ENCODE results near the gene PRRT2. TPM values are rescaled to one million over a fixed set of nuclear protein-coding genes. Genes with fewer than 3 reads are reported as not detected.

Gene PRRT2
- total RNA-seq, 2 experiments from 2014 or later, result 0.85 to 1.1 TPM

DNA sequence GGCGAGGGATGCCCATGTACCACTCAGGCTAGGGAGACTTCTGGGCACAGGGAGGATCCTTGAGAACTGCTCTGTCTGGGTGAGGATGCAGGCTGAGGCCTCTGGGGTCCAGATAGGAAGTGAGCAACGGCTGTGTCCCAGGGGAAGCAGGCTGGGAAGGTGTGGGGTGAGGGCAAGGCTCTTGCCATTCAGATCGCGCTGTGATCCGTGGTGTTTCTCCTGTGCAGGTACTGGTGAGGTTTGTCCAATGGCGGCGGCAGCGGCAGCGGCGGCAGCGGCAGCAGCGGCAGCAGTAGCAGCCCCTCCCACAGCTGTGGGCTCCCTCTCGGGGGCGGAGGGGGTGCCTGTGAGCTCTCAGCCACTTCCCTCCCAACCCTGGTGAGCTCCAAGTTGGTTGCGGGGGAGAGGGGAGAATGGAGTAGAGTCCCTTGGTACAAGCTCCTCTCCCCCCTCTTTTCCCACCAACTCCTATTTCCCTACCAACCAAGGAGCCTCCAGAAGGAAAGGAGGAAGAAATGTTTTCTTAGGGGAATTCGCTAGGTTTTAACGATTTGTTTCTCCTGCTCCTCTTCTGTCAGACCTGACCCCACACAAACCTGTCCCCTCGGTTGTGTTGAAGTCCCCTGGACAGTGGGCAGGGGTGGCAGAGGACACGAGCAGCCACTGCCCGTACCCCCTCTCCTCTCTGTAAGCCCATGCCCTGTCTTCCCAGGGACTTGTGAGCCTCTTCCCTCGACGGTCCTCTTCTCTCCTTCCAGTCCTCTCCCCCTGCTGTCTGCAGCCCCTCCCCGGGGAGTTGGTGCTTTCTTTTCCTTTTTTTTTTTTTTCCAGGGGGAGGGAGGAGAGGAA, 1.9 kb upstream of the PRRT2 start:
- Mint-ChIP-seq H3K9me3 (ENCODE audit: low read depth) (no peaks in the 10 kb centered on the region), H3K27ac (peak overlapping the region; percentile 87), H3K27me3 (peaks cover 12% of the 10 kb centered on the region), H3K4me3 (peak overlapping the region; percentile 96), H3K4me1 (peaks cover 51% of the 10 kb centered on the region), H3K36me3 (peaks cover 37% of the 10 kb centered on the region)
- CTCF ChIA-PET, result interaction anchor here (0.8 to 1.0 kb wide), 3 partner anchors 9 to 110 kb away, joined by 3 to 7 read pairs (median 4); partner anchors contain the start of gene MVP
- no peak for ATAC-seq
- DNase-seq, result peak; percentile 81

DNA sequence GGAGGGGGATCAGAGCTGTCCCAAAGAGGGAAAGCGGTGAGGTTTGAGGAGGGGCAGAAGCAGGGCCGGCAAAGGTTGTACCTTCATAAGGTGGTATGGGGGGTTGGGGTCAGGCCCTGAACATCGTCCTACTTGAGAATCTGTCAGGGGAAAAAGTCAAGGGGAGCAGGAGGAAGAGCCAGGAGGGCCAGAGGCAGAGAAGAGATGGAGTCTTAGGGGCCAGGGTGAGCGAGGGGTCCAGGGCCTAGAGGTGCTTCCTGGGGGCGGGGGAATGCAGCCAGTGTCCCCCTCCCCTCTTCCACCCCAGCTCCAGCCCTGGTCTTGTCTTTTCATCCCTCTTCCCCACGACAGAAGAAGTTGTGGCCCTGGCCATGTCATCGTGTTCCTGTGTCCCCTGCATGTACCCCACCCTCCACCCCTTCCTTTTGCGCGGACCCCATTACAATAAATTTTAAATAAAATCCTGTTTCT, 1.3 kb upstream of the PRRT2 start:
- H3K4me3 Mint-ChIP-seq, result peak overlapping the region; percentile 96
- ATAC-seq (no peak), DNase-seq (no peak)
- H3K27me3 Mint-ChIP-seq, result peaks cover 12% of the 10 kb centered on the region
- CTCF ChIA-PET, result interaction anchor here (1.0 kb wide), 2 partner anchors 26 to 110 kb away, joined by 3 to 4 read pairs; no protein-coding TSS in a partner anchor
- H3K36me3 Mint-ChIP-seq, result peaks cover 35% of the 10 kb centered on the region
- H3K27ac Mint-ChIP-seq, result peak overlapping the region; percentile 87
- no peaks in the 10 kb centered on the region for H3K9me3 Mint-ChIP-seq (ENCODE audit: low read depth)
- peaks cover 52% of the 10 kb centered on the region for H3K4me1 Mint-ChIP-seq

DNA sequence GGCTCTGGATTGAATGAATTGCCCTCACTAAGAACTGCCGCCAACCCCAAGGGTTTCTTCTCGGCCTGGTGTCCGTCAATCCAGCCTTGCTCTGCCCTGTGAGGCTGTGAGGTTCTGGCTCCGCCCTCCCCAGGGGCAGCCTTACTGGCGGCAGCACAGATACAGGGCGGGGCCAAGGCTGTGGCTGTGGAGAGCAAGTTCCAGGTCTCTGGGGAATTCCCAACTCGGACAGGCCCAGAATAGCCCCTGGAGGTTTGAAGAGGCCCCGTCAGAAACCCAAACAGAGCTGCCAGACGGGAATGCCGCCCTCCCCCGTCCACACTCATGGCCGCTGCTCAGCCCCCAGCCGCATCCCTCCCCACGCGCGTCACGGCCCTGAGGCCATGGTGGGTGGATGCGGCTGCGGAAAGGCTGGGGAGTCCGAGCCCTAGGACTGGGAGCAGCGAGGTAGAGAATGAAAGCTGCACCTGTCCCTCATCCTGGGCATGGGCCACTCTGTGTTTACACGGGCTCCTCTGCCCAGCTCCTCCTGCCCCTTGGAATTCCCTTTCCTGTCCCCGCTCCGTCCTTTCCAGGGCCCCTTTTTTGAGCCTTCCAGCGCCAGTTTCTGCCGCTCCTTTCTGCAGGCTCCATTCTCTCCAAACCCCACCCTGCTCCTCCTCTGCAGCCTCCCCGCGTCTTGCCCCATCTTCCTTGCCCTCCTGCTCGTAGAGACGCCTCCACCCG, 660 bp upstream of the PRRT2 start:
- CTCF ChIA-PET, result interaction anchor here (1.0 to 1.1 kb wide), 2 partner anchors 10 to 26 kb away, joined by 3 to 5 read pairs; no protein-coding TSS in a partner anchor

DNA sequence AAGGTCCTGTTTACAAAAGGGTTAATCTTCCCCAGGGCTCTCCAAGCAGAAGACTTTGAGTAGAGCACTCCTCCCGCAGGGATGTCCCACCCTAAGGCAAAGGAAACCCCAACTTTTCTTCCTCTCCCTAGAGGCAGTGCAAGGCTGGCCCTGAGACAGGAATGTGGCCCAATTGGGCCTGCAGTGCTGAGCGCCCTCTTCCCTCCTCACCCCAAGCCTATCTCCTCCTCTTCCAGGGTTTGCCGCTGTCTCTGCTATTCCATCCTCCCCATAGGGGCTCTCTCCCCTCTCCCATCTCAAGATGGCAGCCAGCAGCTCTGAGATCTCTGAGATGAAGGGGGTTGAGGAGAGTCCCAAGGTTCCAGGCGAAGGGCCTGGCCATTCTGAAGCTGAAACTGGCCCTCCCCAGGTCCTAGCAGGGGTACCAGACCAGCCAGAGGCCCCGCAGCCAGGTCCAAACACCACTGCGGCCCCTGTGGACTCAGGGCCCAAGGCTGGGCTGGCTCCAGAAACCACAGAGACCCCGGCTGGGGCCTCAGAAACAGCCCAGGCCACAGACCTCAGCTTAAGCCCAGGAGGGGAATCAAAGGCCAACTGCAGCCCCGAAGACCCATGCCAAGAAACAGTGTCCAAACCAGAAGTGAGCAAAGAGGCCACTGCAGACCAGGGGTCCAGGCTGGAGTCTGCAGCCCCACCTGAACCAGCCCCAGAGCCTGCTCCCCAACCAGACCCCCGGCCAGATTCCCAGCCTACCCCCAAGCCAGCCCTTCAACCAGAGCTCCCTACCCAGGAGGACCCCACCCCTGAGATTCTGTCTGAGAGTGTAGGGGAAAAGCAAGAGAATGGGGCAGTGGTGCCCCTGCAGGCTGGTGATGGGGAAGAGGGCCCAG, 1.0 kb downstream of the PRRT2 start:
- H3K4me3 Mint-ChIP-seq, result no peak overlapping the region
- H3K36me3 Mint-ChIP-seq, result peaks cover 31% of the 10 kb centered on the region
- ATAC-seq (no peak), DNase-seq (no peak)
- no peaks in the 10 kb centered on the region for H3K9me3 Mint-ChIP-seq (ENCODE audit: low read depth)
- no peak overlapping the region for H3K27ac Mint-ChIP-seq
- peaks cover 12% of the 10 kb centered on the region for H3K27me3 Mint-ChIP-seq
- CTCF ChIA-PET, result interaction anchor here (0.6 to 0.9 kb wide), 3 partner anchors 9 to 112 kb away, joined by 3 read pairs; no protein-coding TSS in a partner anchor
- peaks cover 63% of the 10 kb centered on the region for H3K4me1 Mint-ChIP-seq

More for the DNA sequence above, 660 bp upstream of the PRRT2 start:
- peak overlapping the region; percentile 96 for H3K4me3 Mint-ChIP-seq
- H3K27me3 Mint-ChIP-seq, result peaks cover 12% of the 10 kb centered on the region
- no peaks in the 10 kb centered on the region for H3K9me3 Mint-ChIP-seq (ENCODE audit: low read depth)
- peak overlapping the region; percentile 87 for H3K27ac Mint-ChIP-seq
- peaks cover 35% of the 10 kb centered on the region for H3K36me3 Mint-ChIP-seq
- ATAC-seq, result peak; percentile 37
- peak; percentile 90 for DNase-seq
- peaks cover 54% of the 10 kb centered on the region for H3K4me1 Mint-ChIP-seq

DNA sequence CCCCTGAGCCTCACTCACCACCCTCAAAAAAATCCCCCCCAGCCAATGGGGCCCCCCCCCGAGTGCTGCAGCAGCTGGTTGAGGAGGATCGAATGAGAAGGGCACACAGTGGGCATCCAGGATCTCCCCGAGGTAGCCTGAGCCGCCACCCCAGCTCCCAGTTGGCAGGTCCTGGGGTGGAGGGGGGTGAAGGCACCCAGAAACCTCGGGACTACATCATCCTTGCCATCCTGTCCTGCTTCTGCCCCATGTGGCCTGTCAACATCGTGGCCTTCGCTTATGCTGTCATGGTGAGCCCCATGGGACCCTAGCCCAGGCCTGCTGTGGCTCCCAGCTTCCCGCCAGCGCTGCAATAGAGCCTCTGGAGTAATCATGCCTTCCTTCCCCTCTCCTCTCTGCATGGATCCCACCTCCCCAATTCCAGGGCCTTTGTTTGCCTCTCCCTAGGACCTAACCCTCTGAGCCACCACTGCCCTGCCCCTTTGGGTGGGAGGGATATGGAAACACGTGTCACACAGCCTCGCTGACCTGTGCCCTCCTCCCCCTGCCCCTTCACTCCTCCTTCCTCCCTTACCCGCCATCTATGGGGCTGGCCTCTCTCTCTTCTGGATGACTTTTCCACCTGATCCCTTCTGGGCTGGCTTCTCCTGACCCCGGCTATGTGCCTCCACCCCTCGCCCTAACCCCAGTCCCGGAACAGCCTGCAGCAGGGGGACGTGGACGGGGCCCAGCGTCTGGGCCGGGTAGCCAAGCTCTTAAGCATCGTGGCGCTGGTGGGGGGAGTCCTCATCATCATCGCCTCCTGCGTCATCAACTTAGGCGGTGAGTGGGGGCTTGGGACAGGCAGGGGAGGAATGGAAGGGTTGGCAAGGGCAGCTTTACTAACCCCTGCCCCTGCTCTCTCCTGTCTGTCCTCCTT, 1.9 kb downstream of the PRRT2 start:
- CTCF ChIA-PET, result interaction anchor here (0.8 to 16.1 kb wide), 3 partner anchors 35 to 113 kb away, joined by 3 to 192 read pairs (median 3); no protein-coding TSS in a partner anchor
- DNase-seq (no peak), ATAC-seq (no peak)
- H3K9me3 Mint-ChIP-seq (ENCODE audit: low read depth), result no peaks in the 10 kb centered on the region
- H3K4me3 Mint-ChIP-seq, result no peak overlapping the region
- H3K36me3 Mint-ChIP-seq, result peaks cover 29% of the 10 kb centered on the region
- no peak overlapping the region for H3K27ac Mint-ChIP-seq
- peaks cover 12% of the 10 kb centered on the region for H3K27me3 Mint-ChIP-seq
- peaks cover 66% of the 10 kb centered on the region for H3K4me1 Mint-ChIP-seq

DNA sequence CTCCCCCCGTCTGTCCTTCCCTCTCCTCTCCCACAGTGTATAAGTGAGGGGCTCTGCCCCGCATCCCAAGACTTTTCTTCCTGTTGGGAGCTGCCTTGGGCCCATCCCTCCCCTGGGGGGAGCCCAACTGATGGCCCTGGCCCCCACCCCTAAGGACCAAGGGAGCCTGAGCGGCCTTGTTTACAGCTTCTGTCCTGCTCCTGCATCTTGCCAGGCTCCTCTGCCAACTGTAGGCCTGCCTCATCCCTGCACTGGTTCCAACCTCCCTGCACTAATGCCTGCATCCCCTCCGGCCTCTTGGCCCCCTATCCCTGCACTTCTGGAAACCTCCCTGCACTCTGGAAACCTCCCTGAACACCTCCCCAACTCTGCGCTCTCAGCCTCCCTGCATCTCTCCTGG, 2.6 kb downstream of the PRRT2 start:
- ATAC-seq, result no peak
- peaks cover 67% of the 10 kb centered on the region for H3K4me1 Mint-ChIP-seq
- CTCF ChIA-PET, result interaction anchor here (4.4 to 16.1 kb wide), 2 partner anchors 25 to 35 kb away, joined by 34 to 192 read pairs; partner anchors contain the start of gene KIF22
- no peak for DNase-seq
- H3K27me3 Mint-ChIP-seq, result peaks cover 12% of the 10 kb centered on the region
- H3K36me3 Mint-ChIP-seq, result peaks cover 30% of the 10 kb centered on the region
- H3K4me3 Mint-ChIP-seq, result peak overlapping the region; percentile 99
- H3K27ac Mint-ChIP-seq, result peak overlapping the region; percentile 88
- H3K9me3 Mint-ChIP-seq (ENCODE audit: low read depth), result no peaks in the 10 kb centered on the region

DNA sequence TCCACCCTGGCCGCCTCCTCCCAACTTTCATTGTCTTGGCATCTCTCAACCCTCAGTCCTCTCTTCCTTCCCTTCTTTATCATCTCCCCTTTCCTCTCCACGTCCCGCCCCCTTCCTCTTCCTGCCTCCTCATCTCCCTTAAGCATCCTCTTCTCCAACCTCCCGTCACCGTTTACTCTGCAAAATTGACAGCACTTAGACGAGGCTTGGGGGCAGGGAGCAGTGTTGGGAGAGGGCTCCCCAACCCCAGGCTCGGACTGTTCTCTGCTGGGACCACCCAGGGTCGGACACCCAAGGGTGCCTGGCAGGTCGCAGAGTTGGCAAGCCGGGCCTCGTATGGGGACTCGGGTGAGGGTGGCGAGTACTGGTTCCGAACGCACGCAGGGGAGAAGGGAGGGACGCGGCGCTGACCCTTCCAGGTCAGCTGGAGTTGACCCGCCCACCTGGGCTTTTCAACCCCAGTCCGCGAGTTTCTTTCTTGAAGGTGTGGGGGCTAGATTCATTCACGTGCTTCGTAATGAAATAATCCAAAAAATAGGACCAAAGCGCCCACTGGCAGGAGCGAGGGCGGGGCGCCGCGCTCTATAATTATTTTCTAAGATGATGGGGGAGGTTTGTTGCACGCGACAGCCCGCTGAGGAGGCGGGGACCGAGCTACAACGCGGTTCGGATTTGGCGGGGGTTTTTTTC, 3.2 kb downstream of the PRRT2 start:
- peaks cover 68% of the 10 kb centered on the region for H3K4me1 Mint-ChIP-seq
- peaks cover 30% of the 10 kb centered on the region for H3K36me3 Mint-ChIP-seq
- no peaks in the 10 kb centered on the region for H3K9me3 Mint-ChIP-seq (ENCODE audit: low read depth)
- peak overlapping the region; percentile 88 for H3K27ac Mint-ChIP-seq
- peaks cover 12% of the 10 kb centered on the region for H3K27me3 Mint-ChIP-seq
- DNase-seq (peak; percentile 72), ATAC-seq (no peak)
- H3K4me3 Mint-ChIP-seq, result peak overlapping the region; percentile 99
- CTCF ChIA-PET, result interaction anchor here (0.6 to 16.1 kb wide), 26 partner anchors 8 to 241 kb away, joined by 3 to 192 read pairs (median 5); partner anchors contain the start of genes C16orf54, KCTD13, KIF22 and MAZ

DNA sequence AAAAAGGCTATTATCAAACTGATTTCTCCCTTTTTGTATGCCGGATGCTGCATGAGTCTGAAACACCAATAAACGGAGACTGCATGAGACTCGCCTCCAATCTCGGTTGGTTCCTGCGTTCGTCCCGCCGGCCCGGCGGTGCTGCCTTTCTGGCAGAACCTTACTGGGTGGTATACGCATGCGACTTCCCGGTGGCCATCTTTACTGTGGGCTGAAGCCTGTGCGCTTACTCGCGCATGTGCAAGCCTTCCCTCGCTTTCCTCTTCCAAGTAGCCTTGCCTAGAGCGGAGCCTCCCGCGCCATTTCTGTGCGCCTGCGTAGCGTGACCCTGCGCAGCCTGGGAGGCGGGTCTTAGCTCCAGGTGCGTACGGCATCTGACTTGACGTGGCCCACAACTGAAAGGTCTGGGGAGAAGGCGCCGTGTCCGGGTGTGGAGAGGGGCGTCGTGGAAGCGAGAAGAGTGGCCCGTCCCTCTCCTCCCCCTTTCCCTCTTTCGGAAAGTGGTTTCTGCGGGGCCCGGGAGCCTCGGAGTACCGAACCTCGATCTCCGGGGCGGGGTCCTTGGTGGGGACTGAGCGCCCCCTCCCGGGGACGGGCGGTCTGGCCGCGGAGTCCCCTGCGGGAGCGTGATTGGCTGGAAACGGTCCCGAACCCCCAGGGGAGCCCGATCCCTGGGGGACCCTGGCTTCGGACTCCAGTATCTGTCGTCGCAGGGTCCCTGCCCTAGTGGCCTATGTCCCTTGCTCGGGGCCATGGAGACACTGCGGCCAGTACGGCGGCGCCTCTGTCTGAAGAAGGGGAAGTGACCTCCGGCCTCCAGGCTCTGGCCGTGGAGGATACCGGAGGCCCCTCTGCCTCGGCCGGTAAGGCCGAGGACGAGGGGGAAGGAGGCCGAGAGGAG, 4.0 kb downstream of the PRRT2 start, which contains the start of gene PAGR1:
PAGR1 (plus strand) TSS at position 360 of the 901 bp plus-strand sequence; CDS start at position 734, 374 bp downstream.
- ATAC-seq, result peak; percentile 79
- peak within 1 kb of the TSS; percentile 99 for H3K4me3 Mint-ChIP-seq
- H3K27me3 Mint-ChIP-seq, result peaks cover 12% of the 10 kb centered on the region
- peaks cover 65% of the 10 kb centered on the region for H3K4me1 Mint-ChIP-seq
- peak within 1 kb of the TSS; percentile 88 for H3K27ac Mint-ChIP-seq
- peaks cover 27% of the 10 kb centered on the region for H3K36me3 Mint-ChIP-seq
- peak; percentile 99 for DNase-seq
- no peaks in the 10 kb centered on the region for H3K9me3 Mint-ChIP-seq (ENCODE audit: low read depth)
- CTCF ChIA-PET, result interaction anchor here (0.6 to 16.1 kb wide), 33 partner anchors 9 to 240 kb away, joined by 3 to 192 read pairs (median 5); partner anchors contain the start of genes C16orf54, KCTD13, KIF22 and MAZ

DNA sequence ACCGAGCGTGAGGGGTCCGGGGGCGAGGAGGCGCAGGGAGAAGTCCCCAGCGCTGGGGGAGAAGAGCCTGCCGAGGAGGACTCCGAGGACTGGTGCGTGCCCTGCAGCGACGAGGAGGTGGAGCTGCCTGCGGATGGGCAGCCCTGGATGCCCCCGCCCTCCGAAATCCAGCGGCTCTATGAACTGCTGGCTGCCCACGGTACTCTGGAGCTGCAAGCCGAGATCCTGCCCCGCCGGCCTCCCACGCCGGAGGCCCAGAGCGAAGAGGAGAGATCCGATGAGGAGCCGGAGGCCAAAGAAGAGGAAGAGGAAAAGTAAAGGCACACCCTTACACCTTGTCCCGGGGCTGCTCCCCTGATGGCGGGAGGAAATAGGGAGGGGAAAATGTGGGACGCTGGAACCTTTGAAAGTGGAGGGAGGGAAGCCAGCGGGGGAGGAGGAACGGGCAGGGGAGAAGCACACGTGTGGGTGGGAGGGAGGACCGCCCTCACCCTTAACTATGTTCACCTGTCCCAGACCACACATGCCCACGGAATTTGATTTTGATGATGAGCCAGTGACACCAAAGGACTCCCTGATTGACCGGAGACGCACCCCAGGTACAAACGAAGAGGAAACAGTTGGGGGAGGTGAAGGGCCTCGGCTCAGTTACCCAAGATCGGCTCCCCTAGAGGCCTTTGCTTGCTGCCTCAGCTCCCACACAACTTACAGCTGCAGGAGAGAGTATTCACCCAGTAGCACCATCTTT, 4.9 kb downstream of the PRRT2 start:
- CTCF ChIA-PET, result interaction anchor here (0.6 to 16.1 kb wide), 23 partner anchors 9 to 237 kb away, joined by 3 to 192 read pairs (median 6); partner anchors contain the start of genes KIF22, MAZ and TMEM219

More for the DNA sequence above, 4.9 kb downstream of the PRRT2 start:
- H3K4me3 Mint-ChIP-seq, result peak overlapping the region; percentile 99
- ATAC-seq (peak; percentile 41), DNase-seq (peak; percentile 84)
- peaks cover 9% of the 10 kb centered on the region for H3K27me3 Mint-ChIP-seq
- peaks cover 62% of the 10 kb centered on the region for H3K4me1 Mint-ChIP-seq
- H3K36me3 Mint-ChIP-seq, result peaks cover 28% of the 10 kb centered on the region
- H3K9me3 Mint-ChIP-seq (ENCODE audit: low read depth), result no peaks in the 10 kb centered on the region
- H3K27ac Mint-ChIP-seq, result peak overlapping the region; percentile 88

Data from activated CD8-positive, alpha-beta memory T cell treated with anti-CD3 and anti-CD28 coated beads, Interleukin-2, amount 10 ng/mL, durations not matched to agents 7 days and 5 days (primary cell).